ENCODE measurements around the gene MDC1. TPM values are rescaled to one million over a fixed set of nuclear protein-coding genes. Genes with fewer than 3 reads are reported as not detected.

Gene MDC1
- total RNA-seq, 2 experiments from 2014 or later, result 50.5 to 56.8 TPM

GRCh38 chr6:30654798-30655742 is 62.0 kb downstream of the MDC1 start:
- H3K36me3 Mint-ChIP-seq (ENCODE audit: low read depth), result peaks cover 91% of the 10 kb centered on the region
- no peak for ATAC-seq (ENCODE audit: poor library complexity)
- no peaks in the 10 kb centered on the region for H3K9me3 ChIP-seq (ENCODE audit: control insufficient read depth in 1 of 2, insufficient read depth in 1 of 2, low read length in 2 of 2)
- POLR2A ChIA-PET, result interaction anchor here (0.5 kb wide), 1 partner anchor 56 kb away, joined by 3 read pairs; no protein-coding TSS in a partner anchor
- H3K4me1 Mint-ChIP-seq (ENCODE audit: low read depth), result no peaks in the 10 kb centered on the region
- no peak for TF ChIP-seq CTCF (IDR thresholded peaks at IDR 0.05)
- no peak overlapping the region for H3K4me3 ChIP-seq (ENCODE audit: low read length)
- H3K27me3 ChIP-seq (ENCODE audit: control insufficient read depth in 1 of 2, insufficient read depth in 2 of 2, low read length in 2 of 2), result no peaks in the 10 kb centered on the region
- peaks cover 84% of the 10 kb centered on the region for H3K36me3 ChIP-seq (ENCODE audit: insufficient read depth, low read length)
- no peaks in the 10 kb centered on the region for H3K9me3 Mint-ChIP-seq
- no peak for DNase-seq
- intact Hi-C loops (cut with DNase I, micrococcal nuclease), result no loop called here
- H3K27ac Mint-ChIP-seq, result no peak overlapping the region
- H3K4me3 Mint-ChIP-seq, result no peak overlapping the region
- CTCF ChIA-PET, result no interaction called here
- no peaks in the 10 kb centered on the region for H3K4me1 ChIP-seq (ENCODE audit: insufficient read depth, low read length)
- H3K27me3 Mint-ChIP-seq, result no peaks in the 10 kb centered on the region
- no peak overlapping the region for H3K27ac ChIP-seq (ENCODE audit: low read depth in 1 of 2, low read length in 2 of 2)

- POLR2A ChIA-PET, result interaction anchor here (0.9 to 1.6 kb wide), 2 partner anchors 34 to 36 kb away, joined by 3 to 7 read pairs; partner anchors contain the start of genes MRPS18B and PPP1R10
- Mint-ChIP-seq H3K4me3 (peak overlapping the region; percentile 67), H3K4me1 (ENCODE audit: low read depth) (peaks cover 15% of the 10 kb centered on the region), H3K9me3 (no peaks in the 10 kb centered on the region), H3K27me3 (no peaks in the 10 kb centered on the region), H3K27ac (peak overlapping the region; percentile 44), H3K36me3 (ENCODE audit: low read depth) (peaks cover 70% of the 10 kb centered on the region)
- Histone ChIP-seq H3K36me3 (ENCODE audit: insufficient read depth, low read length) (peaks cover 53% of the 10 kb centered on the region), H3K4me1 (ENCODE audit: insufficient read depth, low read length) (peaks cover 21% of the 10 kb centered on the region), H3K27ac (ENCODE audit: low read depth in 1 of 2, low read length in 2 of 2) (no peak overlapping the region), H3K9me3 (ENCODE audit: control insufficient read depth in 1 of 2, insufficient read depth in 1 of 2, low read length in 2 of 2) (no peaks in the 10 kb centered on the region), H3K4me3 (ENCODE audit: low read length) (no peak overlapping the region), H3K27me3 (ENCODE audit: control insufficient read depth in 1 of 2, insufficient read depth in 2 of 2, low read length in 2 of 2) (no peaks in the 10 kb centered on the region)
- ATAC-seq (ENCODE audit: poor library complexity) (no peak), DNase-seq (no peak)
- CTCF ChIA-PET, result interaction anchor here (0.7 to 2.3 kb wide), 4 partner anchors 25 to 84 kb away, joined by 3 to 9 read pairs (median 4); no protein-coding TSS in a partner anchor
- TF ChIP-seq CTCF (IDR thresholded peaks at IDR 0.05), result no peak
- intact Hi-C loops (cut with DNase I, micrococcal nuclease), result no loop called here
These were observed 65.9 kb downstream of the MDC1 start for GRCh38 chr6:30651143-30651542.

Other genes with a start within 250 kb of the MDC1 start
- gene HLA-E, start 227.8 kb downstream of the MDC1 start, total RNA-seq, result 1,000 to 10,000 TPM; 1,136 to 1,173 TPM
- gene GNL1, start 160.8 kb downstream of the MDC1 start, total RNA-seq, result 100 to 1,000 TPM; 145 to 151 TPM
- 10 to 100 TPM; 10.3 to 13.2 TPM for gene PRR3, start 160.0 kb downstream of the MDC1 start, total RNA-seq
- 10 to 100 TPM; 86.1 to 88.0 TPM for gene ABCF1, start 145.8 kb downstream of the MDC1 start, total RNA-seq
- gene PPP1R10, start 100.0 kb downstream of the MDC1 start, total RNA-seq, result 10 to 100 TPM; 92.2 to 95.3 TPM
- gene MRPS18B, start 99.4 kb downstream of the MDC1 start, total RNA-seq, result 10 to 100 TPM; 15.3 to 15.5 TPM
- gene ATAT1, start 90.4 kb downstream of the MDC1 start, total RNA-seq, result 1 to 10 TPM; 4.1 to 5.2 TPM
- 10 to 100 TPM; 20.3 to 21.7 TPM for gene C6orf136, start 70.1 kb downstream of the MDC1 start, total RNA-seq
- gene DHX16, start 44.3 kb downstream of the MDC1 start, total RNA-seq, result 10 to 100 TPM; 15.9 to 16.1 TPM
- 10 to 100 TPM; 30.9 to 31.6 TPM for gene PPP1R18, start 30.6 kb downstream of the MDC1 start, total RNA-seq
- gene NRM, start 26.3 kb downstream of the MDC1 start, total RNA-seq, result 1 to 10 TPM; 3.8 to 4.4 TPM
- 10 to 100 TPM; 76.0 to 78.4 TPM for gene TUBB, start 3.1 kb upstream of the MDC1 start, total RNA-seq
- gene FLOT1, start 25.4 kb upstream of the MDC1 start, total RNA-seq, result 10 to 100 TPM; 31.6 TPM
- 1 to 10 TPM; 5.7 to 5.8 TPM for gene IER3, start 27.3 kb upstream of the MDC1 start, total RNA-seq
- 1 to 10 TPM; 6.5 to 6.6 TPM for gene DDR1, start 167.2 kb upstream of the MDC1 start, total RNA-seq
- gene GTF2H4, start 190.9 kb upstream of the MDC1 start, total RNA-seq, result 10 to 100 TPM in 1 of 2 experiments, 1 to 10 TPM in 1; 7.7 to 10.7 TPM
- 10 to 100 TPM; 19.3 to 21.7 TPM for gene VARS2, start 197.0 kb upstream of the MDC1 start, total RNA-seq
- gene SFTA2, start 214.9 kb upstream of the MDC1 start, total RNA-seq, result not detected
- not detected for gene MUCL3, start 223.7 kb upstream of the MDC1 start, total RNA-seq

Data from CD4-positive, alpha-beta T cell (primary cell).